GM18508 (cell line): ENCODE measurements around the gene FER.
"Not testable (repeated sequence)": the region's sequence is repeated elsewhere in the genome, so short reads cannot be mapped to it uniquely, and the experiment has no call there.

ENCODE experiments used
- ATAC-seq: cut with Tn5 transposase; IDR thresholded peaks from one replicate; pipeline ENCODE4 v1.9.1; 2021; ENCODE audit warnings: moderate number of reproducible peaks; ENCODE audit not compliant: insufficient read depth, unreplicated experiment

FER gene

DNA sequence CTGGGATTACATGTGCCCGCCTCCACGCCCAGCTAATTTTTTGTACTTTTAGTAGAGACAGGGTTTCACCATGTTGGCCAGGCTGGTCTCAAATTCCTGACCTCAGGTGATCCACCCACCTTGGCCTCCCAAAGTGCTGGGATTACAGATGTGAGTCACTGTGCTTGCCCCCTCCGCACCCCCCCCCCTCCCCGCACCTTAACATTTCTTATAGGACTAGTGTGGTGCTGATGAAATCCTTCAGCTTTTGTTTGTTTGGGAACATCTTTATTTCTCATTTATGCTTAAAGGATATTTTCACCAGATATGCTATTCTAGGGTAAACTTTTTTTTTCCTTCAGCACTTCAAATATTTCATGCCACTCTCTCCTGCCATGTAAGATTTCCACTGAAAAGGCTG lies 46.7 kb downstream of the FER start:
- ATAC-seq: not testable (repeated sequence)

DNA sequence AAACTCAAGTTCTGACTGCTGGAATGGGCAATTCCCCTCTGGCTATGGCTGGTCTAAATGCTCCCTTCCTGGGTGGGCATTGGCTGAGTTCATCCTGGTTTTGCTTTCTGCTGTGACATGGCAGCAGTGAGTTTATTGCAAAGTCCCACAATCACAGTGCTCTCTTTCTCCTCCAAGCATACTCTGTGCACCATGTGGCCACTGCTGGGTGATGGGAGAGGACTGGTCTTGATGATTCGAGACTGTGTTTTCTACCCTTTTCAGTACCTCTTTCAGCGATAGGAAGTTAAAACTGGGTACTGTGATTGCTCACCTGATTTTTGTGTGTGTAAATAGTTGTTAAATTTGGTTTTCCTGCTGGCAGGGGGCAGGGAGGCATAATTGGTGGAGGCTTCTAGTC lies 49.7 kb downstream of the FER start:
- ATAC-seq: no peak

DNA sequence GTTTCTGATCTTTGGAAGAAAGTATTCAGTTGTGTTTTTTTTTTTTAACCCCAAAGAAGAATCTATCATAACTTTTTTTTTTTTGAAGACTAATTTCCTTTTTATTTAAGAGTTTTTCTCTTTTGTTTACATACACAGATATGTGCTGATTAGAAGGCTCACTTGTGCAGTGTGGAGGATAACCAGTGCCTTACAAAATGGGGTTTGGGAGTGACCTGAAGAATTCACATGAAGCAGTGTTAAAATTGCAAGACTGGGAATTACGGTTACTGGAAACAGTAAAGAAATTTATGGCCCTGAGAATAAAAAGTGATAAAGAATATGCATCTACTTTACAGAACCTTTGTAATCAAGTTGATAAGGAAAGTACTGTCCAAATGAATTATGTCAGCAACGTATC lies 50.3 kb downstream of the FER start:
- ATAC-seq: no peak

DNA sequence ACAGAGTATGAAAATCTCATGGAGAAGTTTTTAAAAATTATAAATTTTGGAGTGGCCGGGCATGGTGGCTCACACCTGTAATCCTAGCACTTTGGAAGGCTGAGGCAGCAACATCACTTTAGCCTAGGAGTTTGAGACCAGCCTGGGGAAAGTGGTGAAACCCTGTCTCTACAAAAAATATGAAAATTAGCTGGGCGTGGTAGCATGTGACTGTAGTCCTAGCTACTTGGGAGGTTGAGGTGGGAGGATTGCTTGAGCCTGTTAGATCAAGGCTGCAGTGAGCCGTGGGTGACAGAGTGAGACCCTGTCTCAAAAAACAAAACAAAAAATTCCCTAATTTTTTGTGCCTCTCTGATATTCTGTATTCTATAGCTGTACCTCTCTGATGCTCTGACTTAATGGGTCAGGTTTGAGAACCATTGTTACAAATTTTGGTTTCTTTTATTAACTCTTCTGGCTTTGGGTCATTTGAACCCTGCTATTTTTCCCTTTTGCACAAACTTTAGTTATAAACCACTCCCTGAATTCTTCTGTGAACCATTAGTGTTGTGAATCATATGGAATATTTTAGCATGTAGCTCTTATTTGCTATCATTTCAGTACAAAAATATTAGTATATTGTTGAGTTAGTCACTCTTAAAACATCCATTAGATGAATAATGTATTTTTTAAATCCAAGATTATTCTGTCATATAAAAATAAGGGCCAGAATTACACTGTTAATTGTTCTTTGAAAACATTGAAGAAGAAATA lies 51.0 kb downstream of the FER start:
- ATAC-seq: no peak

DNA sequence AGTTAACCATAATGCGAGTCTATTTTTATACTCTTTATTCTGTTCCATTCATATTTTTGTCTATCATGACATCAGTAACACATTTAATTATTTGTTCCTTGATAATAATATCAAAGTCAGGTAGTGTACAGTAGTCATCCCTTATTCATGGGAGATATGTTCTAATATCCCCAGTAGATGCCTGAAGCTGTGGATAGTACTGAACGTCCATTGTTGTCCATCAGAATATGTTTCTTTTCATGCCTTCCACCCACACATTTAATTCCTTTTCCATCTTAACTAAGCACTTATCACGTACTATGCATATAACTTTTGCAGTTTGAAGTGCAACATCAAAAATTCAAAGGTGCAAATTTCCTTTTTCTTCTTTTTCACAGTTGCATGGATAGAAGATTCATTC lies 53.6 kb downstream of the FER start:
- ATAC-seq: no peak

DNA sequence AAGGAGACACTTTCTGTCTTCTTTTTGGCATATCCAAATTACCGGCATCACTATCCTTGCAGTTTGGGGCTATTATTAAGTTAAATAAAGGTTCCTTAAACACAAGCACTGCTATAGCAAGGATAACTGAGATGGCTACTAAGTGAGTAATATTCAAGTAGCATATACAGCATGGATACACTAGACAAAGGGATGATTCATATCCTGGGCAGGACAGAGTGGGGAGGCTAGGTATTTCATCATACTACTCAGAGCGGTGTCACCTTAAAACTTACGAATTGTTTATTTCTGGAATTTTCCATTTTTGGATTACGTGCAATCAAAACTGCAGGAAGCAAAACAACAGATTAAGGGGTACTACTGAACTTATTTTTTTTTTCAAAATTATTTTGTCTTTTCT lies 54.1 kb downstream of the FER start:
- no peak for ATAC-seq

DNA sequence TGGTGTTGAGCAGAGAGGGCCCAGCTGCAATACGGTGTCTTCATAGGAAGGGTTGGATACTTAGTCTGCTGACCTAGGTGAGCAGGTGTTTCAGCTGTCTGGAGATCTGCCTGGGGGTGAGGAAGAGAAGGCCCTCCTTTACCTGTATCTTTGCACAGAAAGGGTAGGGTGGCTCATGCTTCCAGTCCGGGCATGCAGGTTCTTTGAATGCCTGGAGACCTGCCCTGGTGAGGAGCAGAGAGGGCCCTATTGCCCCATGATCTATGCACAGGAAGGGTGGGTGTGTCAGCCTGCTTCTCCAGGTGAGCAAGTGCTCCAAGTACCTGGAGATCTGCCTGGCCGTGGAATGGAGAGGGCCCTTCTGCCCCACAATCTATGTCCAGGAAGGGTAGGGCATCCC lies 63.0 kb downstream of the FER start:
- no peak for ATAC-seq

DNA sequence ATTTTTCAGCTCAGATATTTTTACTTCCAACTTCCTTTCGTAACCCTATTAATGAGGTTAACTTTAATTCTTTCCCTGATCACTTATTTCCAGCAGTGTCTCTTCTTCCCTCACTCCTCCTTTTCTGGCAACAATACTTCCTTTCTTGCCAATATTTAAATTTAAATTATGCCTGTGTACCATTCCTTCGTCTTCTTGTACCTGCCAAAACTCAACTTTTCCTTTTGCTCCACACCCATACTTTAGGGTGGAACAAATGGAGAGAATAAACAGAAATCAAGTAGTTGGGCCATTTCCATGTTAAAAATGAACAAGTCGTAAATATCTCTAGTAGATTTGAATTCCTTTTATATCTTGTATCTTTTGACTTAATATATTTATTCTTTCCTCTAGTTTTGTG lies 66.0 kb downstream of the FER start:
- ATAC-seq: no peak

DNA sequence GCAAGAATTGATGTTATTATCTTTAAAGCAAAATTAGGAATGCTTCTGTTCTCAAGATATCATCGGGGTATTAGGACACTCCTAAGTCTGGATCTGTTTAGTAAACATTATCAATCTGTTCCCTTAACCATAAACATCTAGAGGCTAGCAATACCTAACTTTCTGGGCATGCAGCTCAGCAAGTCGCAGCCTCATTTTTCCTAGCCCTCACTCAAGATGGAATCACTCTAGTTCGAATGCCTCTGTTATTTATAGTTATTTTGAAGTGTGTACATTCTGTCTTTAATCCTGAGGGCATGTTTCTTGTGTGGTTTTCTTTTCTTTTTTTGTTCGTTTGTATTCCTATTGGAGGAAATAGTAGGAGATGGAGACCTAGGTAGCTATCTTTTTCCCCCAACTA lies 66.9 kb downstream of the FER start:
- no peak for ATAC-seq

DNA sequence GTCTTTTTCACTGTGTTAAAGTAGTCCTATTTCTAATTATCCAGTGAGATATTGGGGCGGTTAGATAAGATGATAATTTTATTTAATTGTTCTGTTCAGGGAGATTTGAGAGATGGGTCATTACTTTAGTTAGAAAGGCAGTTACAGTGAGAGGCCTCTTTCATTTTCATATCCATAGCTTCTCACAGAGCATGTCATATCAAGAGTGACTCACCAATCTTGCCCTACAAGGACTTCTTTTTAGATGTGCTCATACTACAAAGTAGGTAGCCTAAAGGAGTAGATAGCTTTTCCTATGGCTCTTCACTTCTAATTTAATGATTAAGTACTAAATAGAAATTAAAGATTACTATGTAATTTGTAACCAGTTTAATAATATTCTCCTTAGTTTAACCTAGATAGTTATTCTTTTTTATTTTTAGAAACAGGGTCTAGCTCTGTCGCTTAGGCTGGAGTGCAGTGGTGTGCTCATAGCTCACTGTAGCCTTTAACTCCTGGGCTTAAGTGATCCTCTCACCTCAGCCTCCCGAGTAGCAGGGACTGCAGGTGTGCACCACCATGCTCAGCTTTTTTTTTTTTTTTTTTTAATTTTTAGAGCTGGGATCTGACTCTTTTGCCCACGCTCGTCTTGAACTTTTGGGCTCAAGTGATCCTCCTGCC lies 71.0 kb downstream of the FER start:
- ATAC-seq: peak; percentile 97

DNA sequence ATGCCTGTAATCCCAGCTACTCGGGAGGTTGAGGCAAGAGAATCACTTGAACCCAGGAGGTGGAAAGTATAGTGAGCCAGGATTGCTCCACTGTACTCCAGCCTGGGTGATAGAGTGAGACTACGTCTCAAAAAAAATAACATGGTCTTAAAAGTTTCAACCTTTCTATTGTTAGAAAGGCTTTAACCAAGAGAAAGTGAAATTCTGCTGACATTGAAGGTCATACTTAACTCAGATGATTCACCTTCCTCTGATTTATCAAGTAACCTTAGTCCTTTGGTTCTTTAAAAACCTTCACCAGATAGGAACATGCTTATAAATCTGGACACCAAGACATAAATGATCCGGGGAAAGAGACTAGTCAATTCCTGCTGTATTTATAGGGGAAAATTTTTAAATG lies 73.3 kb downstream of the FER start:
- ATAC-seq: no peak

DNA sequence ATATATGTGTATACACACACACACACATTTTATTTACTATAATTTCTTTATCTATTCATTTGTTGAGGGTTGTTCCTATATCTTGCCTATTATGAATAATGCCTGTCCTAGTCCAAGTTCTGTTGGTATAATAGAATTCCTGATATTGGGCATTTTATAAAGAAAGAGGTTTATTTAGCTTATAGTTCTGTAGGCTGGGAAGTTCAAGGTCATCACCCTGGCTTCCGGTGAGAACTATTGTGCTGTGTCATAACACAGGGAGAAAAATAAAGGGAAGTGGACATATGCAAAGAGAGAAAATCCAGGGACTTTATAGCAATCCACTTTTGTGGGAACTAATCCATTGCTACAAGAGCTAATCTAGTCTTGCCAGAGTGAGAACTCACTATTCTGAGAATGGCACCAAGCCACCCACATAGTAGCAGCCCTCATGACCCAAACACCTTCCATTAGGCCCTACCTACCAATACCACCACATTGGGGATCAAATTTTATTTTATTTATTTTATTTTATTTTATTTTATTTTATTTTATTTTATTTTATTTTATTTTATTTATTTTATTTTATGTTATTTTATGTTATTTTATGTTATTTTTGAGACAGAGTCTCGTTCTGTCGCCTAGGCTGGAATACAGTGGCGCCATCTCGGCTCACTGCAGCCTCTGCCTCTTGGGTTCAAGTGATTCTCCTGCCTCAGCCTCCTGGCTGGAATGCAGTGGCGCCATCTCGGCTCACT lies 74.7 kb downstream of the FER start:
- ATAC-seq: no peak

DNA sequence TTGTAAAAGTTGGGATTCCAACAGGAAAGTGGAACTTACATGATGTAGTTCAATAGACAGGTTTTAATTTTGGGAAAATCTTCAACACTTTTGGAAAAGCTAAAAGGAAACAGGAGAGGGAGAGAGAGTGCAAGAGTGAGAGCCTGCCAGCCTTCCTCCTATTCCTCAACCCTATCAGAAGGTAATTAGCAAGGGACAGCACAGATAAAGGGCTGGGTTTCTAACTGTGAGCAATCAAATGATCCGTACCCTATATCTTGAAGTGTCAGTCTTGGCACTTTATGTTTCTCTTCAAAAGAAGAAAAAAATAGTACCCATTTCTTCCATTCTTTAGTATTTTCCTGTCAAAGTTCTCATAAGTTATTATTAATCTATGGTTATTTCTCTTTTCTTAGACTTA lies 79.4 kb downstream of the FER start:
- ATAC-seq: no peak

DNA sequence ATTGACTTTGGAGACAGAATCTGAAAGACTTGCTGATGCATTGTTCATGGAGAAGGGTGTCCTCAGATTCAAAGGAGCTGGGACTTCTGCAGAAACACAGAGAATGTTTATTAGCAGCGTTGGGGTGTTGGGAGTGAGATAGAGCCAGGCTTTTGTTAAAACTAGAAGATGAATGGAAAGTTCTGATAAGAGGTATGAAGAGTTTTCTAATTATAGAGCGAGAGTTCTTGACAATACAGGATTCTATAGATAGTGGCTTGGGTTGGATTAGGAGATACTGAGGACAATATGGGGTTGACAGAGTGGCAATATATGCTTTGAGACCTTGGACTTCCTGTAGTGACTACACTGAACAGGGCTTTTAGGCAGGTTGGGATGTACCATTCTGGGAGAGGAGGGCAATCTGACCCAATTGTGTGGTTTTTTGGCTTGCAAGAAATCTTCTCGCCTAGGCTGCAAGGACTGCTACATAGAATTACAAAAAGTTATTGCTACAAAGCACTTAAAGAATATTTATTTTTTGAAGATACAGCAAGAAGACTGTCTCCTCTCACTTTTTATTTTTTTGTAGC lies 83.1 kb downstream of the FER start:
- no peak for ATAC-seq

DNA sequence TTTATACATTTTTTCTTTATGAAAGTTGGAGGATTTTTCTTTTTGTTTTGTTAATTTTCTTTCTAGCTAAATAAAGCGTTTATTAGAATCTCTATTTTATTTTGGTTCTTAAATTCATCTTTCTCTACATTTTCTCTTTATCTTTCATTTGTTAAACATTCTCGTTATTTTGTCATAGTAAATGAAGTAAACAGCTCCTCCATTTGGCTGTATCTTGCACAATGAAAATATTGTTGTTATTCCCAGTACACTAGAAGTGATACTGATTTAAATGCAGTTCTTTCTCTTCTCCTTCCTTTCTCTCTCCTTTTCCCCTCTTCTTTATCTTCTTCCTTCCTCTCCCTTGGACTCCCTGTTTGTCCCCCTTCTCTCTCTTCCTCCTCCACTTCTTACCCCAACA lies 88.8 kb downstream of the FER start:
- no peak for ATAC-seq

DNA sequence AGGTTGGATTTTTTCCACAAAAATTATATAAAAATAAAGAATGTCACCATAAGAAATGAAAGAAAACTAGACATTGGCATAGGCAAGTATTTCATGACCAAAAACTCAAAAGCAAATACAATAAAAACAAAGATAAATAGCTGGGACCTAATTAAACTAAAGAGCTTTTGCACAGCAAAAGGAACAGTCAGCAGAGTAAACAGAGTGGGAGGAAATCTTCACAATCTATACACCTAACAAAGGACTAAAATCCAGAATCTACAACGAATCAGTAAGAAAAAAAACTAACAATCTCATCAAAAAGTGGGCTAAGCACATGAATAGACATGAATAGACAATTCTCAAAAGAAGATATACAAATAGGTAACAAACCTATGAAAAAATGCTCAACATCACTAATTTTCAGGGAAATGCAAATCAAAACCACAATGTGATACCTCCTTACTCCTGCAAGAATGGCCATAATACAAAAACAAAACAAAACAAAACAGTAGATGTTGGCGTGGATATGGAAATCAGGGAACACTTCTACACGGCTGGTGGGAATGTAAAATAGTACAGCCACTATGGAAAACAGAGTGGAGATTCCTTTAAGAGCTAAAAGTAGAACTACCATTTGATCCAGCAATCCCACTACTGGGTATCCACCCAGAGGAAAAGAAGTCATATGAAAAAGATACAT lies 94.7 kb downstream of the FER start:
- ATAC-seq: not testable (repeated sequence)

DNA sequence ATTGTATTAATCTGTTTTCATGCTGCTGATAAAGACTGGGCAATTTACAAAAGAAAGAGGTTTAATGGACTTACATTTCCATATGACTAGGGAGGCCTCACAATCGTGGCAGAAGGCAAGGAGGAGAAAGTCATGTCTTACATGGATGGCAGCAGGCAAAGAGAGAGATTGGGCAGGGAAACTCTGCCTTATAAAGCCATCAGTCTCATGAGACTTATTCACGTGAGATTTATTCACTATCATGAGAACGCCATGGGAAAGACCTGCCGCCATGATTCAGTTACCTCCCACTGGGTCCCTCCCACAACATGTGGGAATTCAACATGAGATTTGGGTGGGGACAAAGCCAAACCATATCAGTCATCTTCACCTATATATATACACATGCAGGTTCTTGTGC lies 103.4 kb downstream of the FER start:
- ATAC-seq: not testable (repeated sequence)

DNA sequence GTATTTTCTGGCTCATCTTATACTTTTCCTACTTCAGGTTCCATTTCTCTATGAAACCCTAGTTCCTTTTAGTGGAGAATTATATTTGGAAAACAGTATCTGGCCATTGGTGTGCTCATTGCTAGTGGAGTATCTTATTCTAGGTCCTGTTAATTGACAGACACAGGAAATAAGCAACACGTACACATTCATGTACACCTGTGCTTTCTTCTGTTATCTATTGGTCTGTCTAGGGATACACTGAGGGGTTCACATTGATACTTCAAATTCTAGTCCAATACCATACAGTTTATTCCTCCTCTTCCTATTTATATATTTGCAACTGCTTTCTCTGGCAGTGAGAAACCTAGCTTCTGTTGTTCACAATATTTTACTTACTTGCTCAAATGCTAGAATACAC lies 110.2 kb downstream of the FER start:
- no peak for ATAC-seq

DNA sequence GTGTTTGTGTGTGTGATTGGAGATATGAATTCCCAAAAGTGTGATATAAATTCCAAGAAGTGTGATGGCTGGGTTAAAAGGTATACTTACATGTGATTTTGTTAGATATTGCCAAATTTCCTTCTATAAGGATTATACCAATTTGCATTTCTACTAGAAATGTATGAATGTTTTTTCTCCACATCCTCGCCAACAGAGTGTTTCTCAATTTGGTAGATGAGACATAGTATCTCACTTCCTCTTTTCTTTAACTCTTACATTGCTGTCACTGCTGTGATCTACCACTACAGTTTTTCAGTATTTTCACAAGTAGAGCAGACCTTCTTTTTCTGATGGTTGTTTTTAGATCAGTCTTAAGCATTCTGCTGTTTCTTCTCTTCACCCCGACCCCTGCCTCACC lies 111.3 kb downstream of the FER start:
- ATAC-seq: peak; percentile 96

DNA sequence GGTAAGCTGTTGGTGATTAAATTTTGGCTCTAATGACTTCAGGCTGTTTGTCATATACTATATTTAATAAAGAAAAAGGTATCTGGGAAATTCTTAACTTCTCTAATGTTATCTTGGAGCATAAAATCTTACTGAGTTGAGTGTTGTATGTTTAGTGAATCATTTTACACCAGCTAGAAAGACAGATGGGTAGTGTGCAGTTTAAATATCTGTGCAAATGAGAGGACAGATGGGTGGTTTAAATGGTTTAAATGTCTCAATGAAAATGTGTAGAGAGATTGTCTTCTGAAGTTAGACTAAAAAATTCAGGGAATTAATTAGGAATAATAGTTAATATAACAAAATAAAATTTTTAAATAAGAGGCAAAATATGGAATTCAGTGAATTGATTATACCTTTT lies 114.5 kb downstream of the FER start:
- no peak for ATAC-seq

DNA sequence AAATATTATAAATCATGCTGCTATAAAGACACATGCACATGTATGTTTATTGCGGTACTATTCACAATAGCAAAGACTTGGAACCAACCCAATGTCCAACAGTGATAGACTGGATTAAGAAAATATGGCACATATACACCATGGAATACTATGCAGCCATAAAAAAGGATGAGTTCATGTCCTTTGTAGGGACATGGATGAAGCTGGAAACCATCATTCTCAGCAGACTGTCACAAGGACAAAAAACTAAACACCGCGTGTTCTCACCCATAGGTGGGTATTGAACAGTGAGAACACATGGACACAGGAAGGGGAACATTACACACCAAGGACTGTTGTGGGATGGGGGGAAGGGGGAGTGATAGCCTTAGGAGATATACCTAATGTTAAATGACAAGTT lies 118.4 kb downstream of the FER start:
- not testable (repeated sequence) for ATAC-seq
